Right cardiac atrium (tissue), 5 donors: Measurements from ENCODE around the gene ZNHIT2. TPM values are rescaled to one million over a fixed set of nuclear protein-coding genes. Genes with fewer than 3 reads are reported as not detected.

Source experiments
- ATAC-seq, 2 donors: fragments of 200-7000 bp; cut with Tn5 transposase; one replicate each; pipeline versions ENCODE4 v1.8.0 to v1.9.1; 2020; ENCODE audit warnings: moderate library complexity in 2 of 2, mild to moderate bottlenecking in 1 of 2
- DNase-seq, 3 donors: peaks; one replicate each; pipeline ENCODE4 v3.0.0-alpha.2; 2020
- H3K27ac ChIP-seq: one replicate; pipeline ENCODE4 v1.5.1; 2013; ENCODE audit warnings: mild to moderate bottlenecking, low read length, control low read depth, moderate library complexity
- H3K27me3 ChIP-seq: one replicate; pipeline ENCODE4 v1.6.1; 2013; ENCODE audit not compliant: control insufficient read depth, insufficient read depth
- H3K4me1 ChIP-seq: one replicate; pipeline ENCODE4 v1.6.1; 2013; ENCODE audit warnings: low read length; ENCODE audit not compliant: control insufficient read depth, insufficient read depth
- H3K4me3 ChIP-seq: one replicate; pipeline ENCODE4 v1.5.1; 2013; ENCODE audit warnings: low read length, control low read depth
- H3K9me3 ChIP-seq: one replicate; pipeline ENCODE4 v1.6.1; 2013; ENCODE audit warnings: low read length; ENCODE audit not compliant: control insufficient read depth
- WGBS: extraction: QIAGEN DNeasy Blood & Tissue Kit; methylation state at CpG from one replicate; pipeline ENCODE4 v1.1.7; 2013; 5-methylcytosine and 5-hydroxymethylcytosine counted together
- intact Hi-C, 4 donors: fragments of 100-400 bp; cut with DNase I; formaldehyde crosslinking; loops; one replicate each; pipeline versions ENCODE4 v1.11.0 to v1.14.0; 2022 to 2023
- polyA plus RNA-seq: library from polyadenylated mRNA; stranded (reverse); fragments of 200-250 nt; gene quantifications from one replicate; pipeline ENCODE4 v1.2.3, GENCODE V29; 2013
- total RNA-seq, 4 donors: library from RNA; stranded (reverse); fragmentation: NEBNext Ultra II Directional; extraction: Animal tissue kit (Norgen Biotek cat#: 25700); gene quantifications; one replicate each; pipeline ENCODE4 v1.2.1, GENCODE V29; 2021
- donor health status: healthy with polysubstance abuse.
- donor health status: DM: no; HTN: yes; CAD: no.
- donor health status: DM: no; HTN: no; CAD: no.
- donor health status: DM: no; HTN: yes; CAD: no; lungs with severe emphysema.
- donor health status: DM: yes; HTN: yes; CAD: no.

The ZNHIT2 gene
- total and polyA plus RNA-seq, 5 donors, result 6.4 to 11.6 (median 7.9) TPM

DNA sequence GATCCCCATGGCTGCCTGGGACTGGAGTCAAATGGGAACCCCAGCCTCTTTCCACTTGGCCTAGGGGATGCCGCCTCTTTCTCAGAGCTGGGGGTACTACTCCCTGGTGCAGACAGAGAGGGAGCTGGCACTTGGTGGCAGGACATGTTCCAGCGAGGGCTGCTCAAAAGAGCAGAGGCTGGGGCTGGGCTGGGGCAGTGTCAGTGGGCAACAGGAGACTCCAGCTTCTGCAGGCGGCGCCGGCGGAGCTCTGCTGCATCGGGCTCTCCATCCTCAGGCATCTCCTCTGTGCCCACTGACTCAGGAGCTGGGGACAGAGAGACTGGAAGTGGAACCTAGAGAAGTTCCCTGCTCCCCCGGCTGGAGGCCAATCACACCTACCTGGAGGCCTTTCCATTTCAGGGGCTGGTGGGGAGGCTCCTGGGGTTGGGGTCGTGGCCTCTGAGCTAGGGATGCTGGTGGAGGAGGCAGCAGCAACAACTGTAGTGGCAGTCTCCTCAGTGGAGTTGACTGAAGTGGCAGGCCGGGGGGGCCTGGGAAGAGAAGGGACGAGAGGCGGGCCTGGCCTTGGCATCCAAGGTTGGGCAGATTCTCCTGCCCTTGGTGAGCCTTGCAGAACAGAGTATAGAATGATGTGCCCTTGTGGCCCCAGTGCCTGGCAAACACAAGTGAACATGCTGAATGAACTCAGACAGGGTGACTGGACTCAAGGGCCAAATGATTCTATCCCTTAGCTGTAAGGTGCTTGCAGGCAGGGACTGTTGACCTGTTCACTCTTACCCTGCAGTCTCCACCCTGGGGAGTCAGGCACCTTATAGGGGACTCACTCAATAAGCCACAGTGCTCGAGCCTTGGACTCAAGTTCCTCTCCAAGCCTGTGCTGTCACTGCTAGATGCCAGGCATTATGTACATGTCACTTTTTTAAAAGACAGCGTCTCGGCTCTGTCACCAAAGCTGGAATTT lies 11.0 kb upstream of the ZNHIT2 start:
- Histone ChIP-seq H3K27ac (no peak overlapping the region), H3K4me3 (no peak overlapping the region), H3K4me1 (peaks cover 3% of the 10 kb centered on the region), H3K27me3 (no peaks in the 10 kb centered on the region), H3K9me3 (no peaks in the 10 kb centered on the region)
- 81% methylated on average over 15 of the region's 15 CpGs for WGBS
- ATAC-seq, result no peak
- DNase-seq, result peak in 1 of 3 donors; percentile 47
- intact Hi-C loops, result no loop called here

DNA sequence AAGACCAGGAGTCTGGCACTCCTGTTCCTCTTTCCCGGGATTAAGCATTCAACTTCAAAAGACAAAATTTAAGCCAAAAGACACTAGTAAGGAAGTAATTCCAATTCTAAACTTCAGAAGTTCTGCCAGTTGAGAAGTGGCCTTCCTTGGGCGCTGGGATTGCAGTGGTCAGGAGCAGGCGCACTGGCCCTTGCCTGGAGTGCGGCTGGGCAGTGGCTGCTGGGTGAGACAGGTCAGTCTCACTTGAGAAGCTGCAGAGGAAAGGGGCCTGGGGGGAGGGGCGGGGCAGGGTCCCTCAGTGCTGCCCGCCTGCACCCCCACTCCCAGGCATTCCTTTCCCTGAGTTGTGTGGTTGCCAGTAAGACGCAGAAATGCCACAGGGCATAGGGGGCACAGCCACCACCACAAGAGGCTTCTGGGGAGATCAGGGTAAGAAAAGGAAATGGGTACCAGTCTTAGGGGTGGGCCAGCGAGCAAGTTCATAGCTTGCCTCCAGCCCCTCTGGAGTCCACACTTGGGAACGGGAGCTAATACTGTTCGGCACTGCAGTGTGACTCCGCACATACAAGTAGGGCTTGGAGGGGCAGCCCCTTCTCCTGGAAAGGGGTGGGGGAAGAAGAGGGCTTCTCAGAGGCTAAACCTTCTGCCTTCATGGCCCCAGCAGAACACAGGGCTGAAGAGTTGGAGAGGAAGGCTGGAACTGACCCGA lies 10.1 kb upstream of the ZNHIT2 start:
- ATAC-seq, result peak in 1 of 2 donors; percentile 3
- intact Hi-C loops, result no loop called here
- no peaks in the 10 kb centered on the region for H3K27me3 ChIP-seq
- no peak overlapping the region for H3K4me3 ChIP-seq
- H3K4me1 ChIP-seq, result no peaks in the 10 kb centered on the region
- H3K27ac ChIP-seq, result no peak overlapping the region
- WGBS, result 78% methylated on average over 12 of the region's 12 CpGs
- DNase-seq, result peak in 1 of 3 donors; percentile 20
- H3K9me3 ChIP-seq, result no peaks in the 10 kb centered on the region

DNA sequence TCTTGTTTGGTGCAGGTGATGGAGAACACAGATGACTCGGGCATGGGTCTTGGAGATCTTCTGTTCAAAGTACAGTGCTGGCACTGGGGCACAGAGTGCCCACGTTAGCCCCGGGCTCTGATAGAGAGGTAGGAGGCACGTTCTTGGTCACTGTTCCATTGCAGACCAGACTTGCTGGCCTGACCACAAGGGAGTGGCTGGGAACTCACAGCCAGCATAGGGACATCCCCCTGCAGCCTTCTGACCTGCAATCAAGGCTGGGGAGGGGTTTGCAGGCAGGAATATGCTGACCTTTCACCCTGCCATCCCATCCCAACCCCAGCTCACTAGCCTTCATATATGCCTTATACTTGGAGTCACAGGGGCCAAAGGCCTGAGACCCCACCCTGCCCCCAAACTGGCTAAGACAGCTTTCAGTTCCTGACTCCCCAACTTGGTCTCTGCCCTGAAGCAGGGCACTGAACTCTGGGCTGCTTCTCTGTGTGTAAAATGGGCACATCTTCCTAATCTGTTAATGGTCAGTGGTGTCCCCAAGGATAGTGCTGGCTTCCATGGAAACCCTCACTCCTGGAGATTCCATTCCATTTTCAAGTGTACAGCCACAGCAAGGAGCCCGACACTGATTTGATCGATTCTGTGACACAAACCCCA lies 9.2 kb upstream of the ZNHIT2 start:
- H3K4me3 ChIP-seq, result no peak overlapping the region
- no peaks in the 10 kb centered on the region for H3K27me3 ChIP-seq
- WGBS, result 72% methylated on average over 6 of the region's 6 CpGs
- no peaks in the 10 kb centered on the region for H3K4me1 ChIP-seq
- DNase-seq, result no peak
- no peaks in the 10 kb centered on the region for H3K9me3 ChIP-seq
- ATAC-seq, result no peak
- H3K27ac ChIP-seq, result no peak overlapping the region
- intact Hi-C loops, result no loop called here

DNA sequence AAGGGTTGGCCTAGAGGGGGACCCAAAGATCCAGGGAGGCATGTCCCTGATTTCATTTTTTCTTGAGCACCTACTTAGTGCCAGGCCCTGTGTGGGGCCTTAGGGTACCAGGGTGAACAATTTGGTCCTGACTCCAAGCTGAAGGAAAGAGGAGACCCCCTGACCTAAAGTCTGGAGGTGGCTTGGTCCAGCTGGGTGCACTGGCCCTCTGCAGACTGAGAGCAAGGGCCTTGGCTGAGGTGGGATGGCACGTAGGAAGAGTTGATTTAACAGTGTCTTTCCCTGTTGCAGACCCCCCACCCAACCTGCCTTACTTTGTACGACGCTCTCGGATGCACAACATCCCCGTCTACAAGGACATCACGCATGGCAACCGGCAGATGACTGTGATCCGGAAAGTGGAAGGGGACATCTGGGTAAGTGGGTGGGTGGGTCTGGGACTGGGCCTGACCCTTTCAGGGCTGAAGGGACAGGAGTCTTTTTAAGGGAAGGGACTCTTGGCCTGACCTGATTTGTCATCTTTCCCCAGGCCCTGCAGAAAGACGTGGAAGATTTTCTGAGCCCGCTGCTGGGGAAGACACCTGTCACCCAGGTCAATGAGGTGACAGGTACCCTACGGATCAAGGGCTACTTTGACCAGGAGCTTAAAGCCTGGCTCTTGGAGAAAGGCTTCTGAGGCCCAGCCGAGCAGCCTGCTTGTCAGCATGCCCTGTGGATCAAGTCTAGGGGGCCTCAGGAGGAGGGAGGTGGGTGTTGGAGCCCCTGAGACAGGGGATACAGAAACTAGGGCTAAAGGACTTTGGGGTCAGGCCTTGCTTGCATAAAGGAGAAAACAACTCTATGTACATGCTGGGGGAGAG lies 7.9 kb upstream of the ZNHIT2 start:
- H3K4me1 ChIP-seq, result no peaks in the 10 kb centered on the region
- H3K4me3 ChIP-seq, result no peak overlapping the region
- DNase-seq, result peak in 1 of 3 donors; percentile 11
- WGBS, result 85% methylated on average over 12 of the region's 12 CpGs
- no peaks in the 10 kb centered on the region for H3K9me3 ChIP-seq
- no peak for ATAC-seq
- no peak overlapping the region for H3K27ac ChIP-seq
- H3K27me3 ChIP-seq, result no peaks in the 10 kb centered on the region
- intact Hi-C loops, result no loop called here

DNA sequence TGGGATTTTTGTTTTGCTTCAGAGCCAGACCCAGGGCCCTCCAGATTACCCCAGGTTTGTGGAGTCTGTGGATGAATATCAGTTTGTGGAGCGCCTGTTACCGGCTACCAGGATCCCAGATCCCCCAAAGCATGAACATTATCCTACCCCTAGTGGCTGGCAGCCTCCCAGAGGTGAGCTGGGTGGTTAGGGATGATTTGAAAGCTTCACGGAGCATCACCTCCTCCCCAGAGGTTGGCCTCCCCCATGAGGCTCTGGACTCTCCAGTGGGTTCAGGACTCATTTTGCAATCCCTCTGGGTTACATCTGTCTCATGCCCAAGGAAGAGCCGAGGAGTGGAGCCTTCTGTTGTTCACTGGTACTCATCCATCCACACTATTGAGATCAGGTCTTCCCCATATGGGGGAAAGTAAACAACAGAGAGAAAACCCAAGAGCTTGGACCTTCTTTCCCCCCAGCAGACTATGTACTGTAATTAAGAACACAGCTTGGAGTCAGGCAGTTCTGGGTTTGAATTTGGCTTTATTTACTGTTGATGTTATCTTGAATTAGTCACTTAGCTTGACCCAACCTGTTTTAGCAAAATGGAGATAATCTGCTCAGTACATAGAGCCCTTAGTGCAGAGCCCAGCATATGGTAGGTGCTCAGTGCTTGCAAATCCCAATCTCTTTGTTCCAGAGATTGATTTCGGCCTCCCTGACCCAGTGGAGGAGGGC lies 7.1 kb upstream of the ZNHIT2 start:
- ATAC-seq, result no peak

DNA sequence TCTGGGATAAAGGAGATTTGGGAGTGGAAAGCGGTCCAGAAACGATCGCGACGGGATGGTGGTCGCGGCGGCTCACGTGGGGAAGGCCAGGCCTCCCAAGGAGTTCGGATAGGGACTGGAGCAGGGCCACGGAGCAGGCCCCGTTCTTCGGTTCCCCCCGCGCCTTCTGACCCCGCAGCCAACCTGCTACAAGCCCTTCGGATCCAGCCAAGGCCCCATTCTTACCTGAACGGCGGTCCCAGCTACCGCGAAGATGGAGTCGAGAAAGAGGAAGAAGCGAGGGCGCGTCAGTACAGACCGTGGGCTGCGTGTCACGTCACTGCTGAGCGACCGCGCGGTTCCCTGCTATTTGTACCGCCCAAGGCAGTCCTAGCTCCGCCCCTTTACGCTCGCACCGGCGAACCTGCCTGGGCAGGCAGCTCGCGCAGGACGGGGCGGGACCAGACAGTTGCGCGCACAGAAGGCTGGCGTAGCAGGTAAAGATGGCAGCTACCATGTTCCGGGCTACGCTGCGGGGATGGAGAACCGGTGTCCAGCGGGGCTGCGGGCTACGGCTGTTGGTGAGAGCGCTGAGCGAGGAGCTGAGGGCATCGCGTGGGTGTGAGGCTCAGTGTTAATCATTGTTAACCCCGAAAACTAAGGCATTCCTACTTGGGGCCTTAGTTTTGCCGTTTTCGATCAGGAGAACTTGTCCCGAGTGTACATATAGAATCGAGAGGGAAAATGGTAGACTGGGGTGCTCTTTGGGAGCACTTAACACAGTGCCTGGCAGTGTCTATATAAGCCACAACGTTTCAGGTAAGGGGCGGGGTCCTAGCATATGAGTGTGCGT lies 4.6 kb upstream of the ZNHIT2 start, which contains the start of the genes FAU and MRPL49:
Gene FAU, minus strand, starts transcription at position 270 of the 832 bp plus-strand sequence. CDS start 321 bp downstream, outside the sequence.
Gene MRPL49, plus strand, starts transcription at position 457 of the 832 bp plus-strand sequence. Its CDS starts 26 bp downstream, at position 483.
- under 1% methylated on average over 64 of the region's 64 CpGs for WGBS
- Histone ChIP-seq H3K4me3 (peak within 1 kb of the TSS; percentile 77), H3K27ac (peak within 1 kb of the TSS; percentile 84), H3K27me3 (no peaks in the 10 kb centered on the region), H3K9me3 (no peaks in the 10 kb centered on the region), H3K4me1 (no peaks in the 10 kb centered on the region)
- DNase-seq (peak; percentile 98 to 99 (median 99)), ATAC-seq (peak; percentile 93 to 94)
- intact Hi-C loops, result loop anchor here in 1 of 4 donors (5.0 kb wide), 1 partner anchor 110 kb away; the partner anchor contains the start of gene ARL2

More for the DNA sequence above, 7.1 kb upstream of the ZNHIT2 start:
- DNase-seq, result peak in 1 of 3 donors; percentile 10
- no peaks in the 10 kb centered on the region for H3K27me3 ChIP-seq
- intact Hi-C loops, result loop anchor here in 1 of 4 donors (5.0 kb wide), 1 partner anchor 112 kb away; the partner anchor contains the start of gene ARL2
- no peak overlapping the region for H3K27ac ChIP-seq
- H3K4me3 ChIP-seq, result no peak overlapping the region
- 85% methylated on average over 5 of the region's 5 CpGs for WGBS
- H3K4me1 ChIP-seq, result no peaks in the 10 kb centered on the region
- no peaks in the 10 kb centered on the region for H3K9me3 ChIP-seq

DNA sequence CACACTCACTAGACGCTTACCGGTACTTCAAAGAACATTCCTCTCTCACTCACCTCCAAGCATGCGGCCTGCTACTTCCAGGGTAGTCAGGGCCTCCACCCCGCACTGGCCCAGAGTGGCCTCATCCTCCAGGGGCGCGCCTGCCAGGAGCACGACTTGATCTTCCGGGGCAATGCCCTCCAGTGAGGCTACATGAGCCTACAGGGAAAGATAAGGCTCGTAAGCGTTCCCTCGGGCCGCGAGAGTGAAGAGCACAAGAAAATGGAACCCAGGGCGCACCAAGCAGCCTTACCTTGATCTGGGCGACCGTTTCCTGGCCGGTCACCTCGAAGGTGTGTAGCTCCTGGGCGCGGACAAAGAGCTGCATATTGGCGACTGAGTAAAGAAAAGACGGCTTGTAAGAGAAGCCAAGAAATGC lies 4.0 kb upstream of the ZNHIT2 start:
- WGBS, result 2% methylated on average over 22 of the region's 22 CpGs
- intact Hi-C loops, result loop anchor here in 1 of 4 donors (5.0 kb wide), 1 partner anchor 109 kb away; the partner anchor contains the start of gene ARL2

DNA sequence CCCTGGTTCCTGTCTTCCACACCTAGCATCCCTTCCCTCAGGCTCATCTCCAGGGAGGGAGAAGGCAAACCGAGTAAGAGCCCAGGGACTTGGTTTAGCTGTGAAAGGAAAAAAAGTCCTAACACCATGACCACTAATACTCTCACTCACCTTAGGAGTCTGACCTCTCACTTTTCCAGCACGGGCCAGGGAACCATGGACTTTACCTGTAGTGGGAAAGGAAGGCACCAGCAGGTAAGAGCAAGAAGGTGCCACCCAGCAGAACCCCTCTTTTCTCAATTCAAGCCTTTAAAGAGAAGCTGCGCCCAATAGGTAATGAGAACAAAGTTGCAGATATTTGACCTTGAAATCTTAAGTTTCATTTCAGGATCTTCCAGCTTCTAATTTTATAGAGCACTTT lies 3.3 kb upstream of the ZNHIT2 start:
- Histone ChIP-seq H3K4me1 (no peaks in the 10 kb centered on the region), H3K4me3 (peak overlapping the region; percentile 77), H3K27me3 (no peaks in the 10 kb centered on the region), H3K9me3 (no peaks in the 10 kb centered on the region), H3K27ac (no peak overlapping the region)
- 72% methylated on average over 3 of the region's 3 CpGs for WGBS
- DNase-seq (peak in 1 of 3 donors; percentile 4), ATAC-seq (no peak)
- intact Hi-C loops, result loop anchor here in 1 of 4 donors (5.0 kb wide), 1 partner anchor 109 kb away; the partner anchor contains the start of gene ARL2

More for the DNA sequence above, 4.0 kb upstream of the ZNHIT2 start:
- Histone ChIP-seq H3K4me3 (peak overlapping the region; percentile 77), H3K27me3 (no peaks in the 10 kb centered on the region), H3K9me3 (no peaks in the 10 kb centered on the region), H3K4me1 (no peaks in the 10 kb centered on the region), H3K27ac (peak overlapping the region; percentile 84)
- DNase-seq (peak in 2 of 3 donors; percentile 52 to 57), ATAC-seq (peak in 1 of 2 donors; percentile 2)

DNA sequence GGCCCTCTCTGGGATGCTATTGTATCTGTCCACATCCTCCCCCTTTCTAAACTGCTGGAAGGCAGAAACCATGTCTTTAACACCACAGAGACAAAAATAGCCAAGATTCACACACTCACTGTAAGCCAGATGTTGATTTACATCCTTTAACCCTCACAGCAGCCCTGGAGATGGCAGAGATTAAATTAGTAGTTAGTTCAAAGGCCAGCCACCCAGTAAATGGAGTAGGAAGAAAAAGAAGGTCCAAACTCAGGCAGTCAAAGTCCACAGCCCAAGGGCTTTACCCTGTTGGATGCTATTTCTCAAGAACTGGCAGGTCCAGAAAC lies 2.1 kb upstream of the ZNHIT2 start:
- H3K4me1 ChIP-seq, result no peaks in the 10 kb centered on the region
- H3K4me3 ChIP-seq, result no peak overlapping the region
- H3K9me3 ChIP-seq, result no peaks in the 10 kb centered on the region
- H3K27ac ChIP-seq, result no peak overlapping the region
- H3K27me3 ChIP-seq, result no peaks in the 10 kb centered on the region
- ATAC-seq, result no peak
- intact Hi-C loops, result loop anchor here in 2 of 4 donors (10.0 kb wide), 3 partner anchors 95 to 335 kb away; partner anchors contain the start of genes CDC42BPG (in 1 of the 2) and SNX15 (in 1 of the 2)
- DNase-seq, result no peak
